Thyroid gland (tissue), 4 donors: ENCODE data around the gene ACACA. TPM values are rescaled to one million over a fixed set of nuclear protein-coding genes. Genes with fewer than 3 reads are reported as not detected.
"Not testable (repeated sequence)": the region's sequence is repeated elsewhere in the genome, so short reads cannot be mapped to it uniquely, and the experiment has no call there.

ENCODE experiments used
- DNase-seq, 2 donors: peaks; one replicate each; pipeline ENCODE4 v3.0.0-alpha.2; 2019
- H3K27ac ChIP-seq, 3 donors: fragments of 200-600 bp; sonication (generic); 1 replicate in 2 of 3; 2 replicates in 1 of 3; pipeline ENCODE4 v1.5.1; 2016 to 2019; ENCODE audit warnings: mild to moderate bottlenecking in 1 of 3, moderate library complexity in 1 of 3
- H3K27me3 ChIP-seq: fragments of 200-600 bp; sonication (generic); one replicate; pipeline ENCODE4 v1.5.1; 2019
- H3K36me3 ChIP-seq, 2 donors: fragments of 200-600 bp; sonication (generic); one replicate each; pipeline ENCODE4 v1.5.1; 2016 to 2019
- H3K4me1 ChIP-seq, 2 donors: fragments of 200-600 bp; sonication (generic); one replicate each; pipeline ENCODE4 v1.5.1; 2017 to 2019
- H3K4me3 ChIP-seq, 3 donors: fragments of 200-600 bp; sonication (generic); replicated peaks in 1 of 3; 1 replicate in 2 of 3; 2 replicates in 1 of 3; pipeline ENCODE4 v1.5.1; 2016; ENCODE audit warnings: mild to moderate bottlenecking in 1 of 3
- H3K9me3 ChIP-seq: fragments of 200-600 bp; sonication (generic); one replicate; pipeline ENCODE4 v1.5.1; 2017
- CTCF ChIP-seq, 6 experiments: fragments of 200-600 bp in 3 of 6; fragments of 450-650 bp in 3 of 6; sonication (generic) in 3 of 6; IDR thresholded peaks; one replicate each; pipeline ENCODE4 v1.5.1; 2016 to 2019; ENCODE audit warnings: antibody characterized with exemption in 6 of 6, mild to moderate bottlenecking in 2 of 6, inconsistent platforms in 1 of 6, moderate library complexity in 1 of 6
- POLR2A ChIP-seq, 2 donors: fragments of 450-650 bp; IDR thresholded peaks; one replicate each; pipeline ENCODE4 v1.6.1; 2017; ENCODE audit warnings: antibody characterized with exemption in 2 of 2, mild to moderate bottlenecking in 2 of 2, moderate library complexity in 1 of 2
- WGBS, 2 donors: methylation state at CpG; one replicate each; pipeline ENCODE4 v1.1.5; 2017; 5-methylcytosine and 5-hydroxymethylcytosine counted together
- intact Hi-C: fragments of 100-400 bp; cut with DNase I; formaldehyde crosslinking; loops from one replicate; pipeline ENCODE4 v1.15.1; 2023
- total RNA-seq, 4 donors: library from RNA; depleted of rRNA; stranded (reverse); fragments of >200 nt; gene quantifications; one replicate each; pipeline ENCODE4 v1.2.3, GENCODE V29; 2016

The ACACA gene
- total RNA-seq, 4 donors from 2014 or later, result 27.2 to 55.7 (median 38.4) TPM

GRCh38 chr17:37082311-37082860, 324.2 kb downstream of the ACACA start:
- TF ChIP-seq CTCF (IDR thresholded peaks at IDR 0.05), result no peak
- no peak for TF ChIP-seq POLR2A (IDR thresholded peaks at IDR 0.05)
- Histone ChIP-seq H3K4me1 (no peaks in the 10 kb centered on the region), H3K27ac (no peak overlapping the region), H3K36me3 (peaks cover 0 to 6% of the 10 kb centered on the region in 2 donors), H3K9me3 (no peaks in the 10 kb centered on the region), H3K27me3 (no peaks in the 10 kb centered on the region), H3K4me3 (no peak overlapping the region)
- WGBS, 2 donors, result 76 to 85% methylated on average over 8 of the region's 8 CpGs
- intact Hi-C loops, result no loop called here
- no peak for DNase-seq

- intact Hi-C loops, result no loop called here
- Histone ChIP-seq H3K9me3 (no peaks in the 10 kb centered on the region), H3K27me3 (no peaks in the 10 kb centered on the region), H3K4me3 (no peak overlapping the region), H3K27ac (no peak overlapping the region), H3K36me3 (no peaks in the 10 kb centered on the region), H3K4me1 (no peaks in the 10 kb centered on the region)
- no peak for DNase-seq
- no peak for TF ChIP-seq CTCF (IDR thresholded peaks at IDR 0.05)
- no peak for TF ChIP-seq POLR2A (IDR thresholded peaks at IDR 0.05)
- WGBS, 2 donors, result 89 to 93% methylated on average over 5 of the region's 5 CpGs
Observed at GRCh38 chr17:37081287-37081686, 325.3 kb downstream of the ACACA start.

- no peaks in the 10 kb centered on the region for H3K9me3 ChIP-seq
- no peaks in the 10 kb centered on the region for H3K27me3 ChIP-seq
- H3K4me3 ChIP-seq, result no peak overlapping the region
- TF ChIP-seq POLR2A (IDR thresholded peaks at IDR 0.05) (no peak), CTCF (IDR thresholded peaks at IDR 0.05) (no peak)
- H3K27ac ChIP-seq, result no peak overlapping the region
- no peaks in the 10 kb centered on the region for H3K36me3 ChIP-seq
- DNase-seq, result no peak
- intact Hi-C loops, result no loop called here
- H3K4me1 ChIP-seq, result no peaks in the 10 kb centered on the region
- 100% methylated on average over 1 of the region's 1 CpG for whole genome bisulfite sequencing, 2 donors
Observed at GRCh38 chr17:37079735-37080134, 326.9 kb downstream of the ACACA start.

- DNase-seq, result no peak
- TF ChIP-seq CTCF (IDR thresholded peaks at IDR 0.05), result no peak
- no peak for TF ChIP-seq POLR2A (IDR thresholded peaks at IDR 0.05)
- 96 to 98% methylated on average over 2 of the region's 2 CpGs for WGBS, 2 donors
- Histone ChIP-seq H3K4me1 (no peaks in the 10 kb centered on the region), H3K27me3 (no peaks in the 10 kb centered on the region), H3K27ac (no peak overlapping the region), H3K4me3 (no peak overlapping the region), H3K36me3 (no peaks in the 10 kb centered on the region), H3K9me3 (no peaks in the 10 kb centered on the region)
- intact Hi-C loops, result no loop called here
Observed at GRCh38 chr17:37079065-37079708, 327.4 kb downstream of the ACACA start.

GRCh38 chr17:37073464-37073863, 333.2 kb downstream of the ACACA start:
- intact Hi-C loops, H3K9me3 ChIP-seq, H3K4me1 ChIP-seq, H3K27me3 ChIP-seq, DNase-seq, H3K4me3 ChIP-seq, H3K27ac ChIP-seq, H3K36me3 ChIP-seq: not testable (repeated sequence)
- 76 to 87% methylated on average over 3 of the region's 3 CpGs for WGBS, 2 donors
